ENCODE data around the gene SRGAP3.

DNA sequence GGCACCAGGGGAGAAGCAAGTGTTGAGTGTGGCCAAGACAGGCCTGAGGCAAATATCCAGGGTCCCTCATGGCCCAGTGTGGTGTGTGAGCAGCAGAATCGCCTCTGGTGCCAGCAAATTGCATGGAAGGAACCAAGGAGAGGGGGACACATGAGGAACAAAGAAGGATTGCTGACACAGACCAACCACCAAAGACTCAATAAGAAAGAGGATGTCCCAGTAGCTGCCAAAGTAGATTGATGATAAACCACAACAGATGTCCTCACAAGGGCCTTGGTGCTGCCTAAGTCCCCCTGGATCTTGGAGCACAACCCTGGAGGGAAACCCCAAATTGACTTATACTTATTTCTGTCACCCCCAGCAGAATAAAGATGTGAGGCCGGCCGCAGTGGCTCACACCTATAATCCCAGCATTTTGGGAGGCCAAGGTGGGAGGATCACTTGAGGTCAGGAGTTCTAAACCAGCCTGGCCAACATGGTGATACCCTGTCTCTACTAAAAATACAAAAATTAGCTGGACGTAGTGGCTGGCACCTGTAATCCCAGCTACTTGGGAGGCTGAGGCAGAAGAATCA, 10.6 kb downstream of the SRGAP3 start:
- TF ChIP-seq, protein P1, sequence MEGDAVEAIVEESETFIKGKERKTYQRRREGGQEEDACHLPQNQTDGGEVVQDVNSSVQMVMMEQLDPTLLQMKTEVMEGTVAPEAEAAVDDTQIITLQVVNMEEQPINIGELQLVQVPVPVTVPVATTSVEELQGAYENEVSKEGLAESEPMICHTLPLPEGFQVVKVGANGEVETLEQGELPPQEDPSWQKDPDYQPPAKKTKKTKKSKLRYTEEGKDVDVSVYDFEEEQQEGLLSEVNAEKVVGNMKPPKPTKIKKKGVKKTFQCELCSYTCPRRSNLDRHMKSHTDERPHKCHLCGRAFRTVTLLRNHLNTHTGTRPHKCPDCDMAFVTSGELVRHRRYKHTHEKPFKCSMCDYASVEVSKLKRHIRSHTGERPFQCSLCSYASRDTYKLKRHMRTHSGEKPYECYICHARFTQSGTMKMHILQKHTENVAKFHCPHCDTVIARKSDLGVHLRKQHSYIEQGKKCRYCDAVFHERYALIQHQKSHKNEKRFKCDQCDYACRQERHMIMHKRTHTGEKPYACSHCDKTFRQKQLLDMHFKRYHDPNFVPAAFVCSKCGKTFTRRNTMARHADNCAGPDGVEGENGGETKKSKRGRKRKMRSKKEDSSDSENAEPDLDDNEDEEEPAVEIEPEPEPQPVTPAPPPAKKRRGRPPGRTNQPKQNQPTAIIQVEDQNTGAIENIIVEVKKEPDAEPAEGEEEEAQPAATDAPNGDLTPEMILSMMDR (IDR thresholded peaks at IDR 0.05; ENCODE audit: low read depth, low read length) = no peak
- no peak for TF ChIP-seq EZH2phosphoT487 (IDR thresholded peaks at IDR 0.05; ENCODE audit: low read depth)

Data from OCI-LY3 (cell line).